ENCODE measurements around the gene MACF1. TPM values are rescaled to one million over a fixed set of nuclear protein-coding genes. Genes with fewer than 3 reads are reported as not detected.
A peak's percentile ranks its signal among the peaks of the same experiment; 100 is the strongest.

Gene MACF1
- total and polyA plus RNA-seq, 2 donors (not counting 1 experiment from before 2014, with no cell fraction given): 64.1 to 159 TPM

DNA sequence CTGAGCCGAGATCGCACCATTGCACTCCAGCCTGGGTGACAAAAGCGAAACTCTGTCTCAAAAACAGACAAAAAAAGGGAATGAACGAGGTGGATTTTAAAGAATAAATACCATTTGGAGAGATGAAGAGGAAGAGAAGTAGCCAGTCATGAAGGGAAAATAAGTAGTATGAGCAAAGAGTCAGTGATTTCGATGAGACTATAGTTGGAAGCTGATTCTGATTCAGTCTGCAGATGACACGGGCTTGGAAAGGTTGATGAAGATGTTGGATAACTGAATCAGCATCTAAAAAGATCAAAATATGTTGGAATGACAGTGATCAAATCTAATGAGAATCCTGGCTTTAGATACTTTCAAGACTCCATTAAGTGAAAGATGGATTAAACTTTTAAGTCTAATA lies 23.8 kb downstream of the MACF1 start:
- Histone ChIP-seq H3K4me1 (ENCODE audit: control insufficient read depth in 2 of 2, insufficient read depth in 2 of 2, low read length in 2 of 2) (peaks cover 21 to 22% of the 10 kb centered on the region in 2 donors), H3K4me2 (replicated peaks; ENCODE audit: low read depth, low read length, poor library complexity, severe bottlenecking) (no peak overlapping the region), H3K36me3 (replicated peaks in 1 of 2; ENCODE audit: control extremely low read depth in 1 of 2, control insufficient read depth in 1 of 2, extremely low read depth in 1 of 2, insufficient read depth in 2 of 2, low read length in 1 of 2) (peaks cover 0 to 29% of the 10 kb centered on the region in 2 experiments), H3K79me2 (ENCODE audit: control insufficient read depth, insufficient read depth, low read length) (peaks cover 88% of the 10 kb centered on the region), H3K9ac (ENCODE audit: low read length) (no peak overlapping the region), H3K4me3 (ENCODE audit: control extremely low read depth in 1 of 5, extremely low read depth in 1 of 5, insufficient read depth in 1 of 5, low read depth in 2 of 5, low read length in 4 of 5) (no peak overlapping the region), H3K27ac (ENCODE audit: low read length in 2 of 2) (peak overlapping the region in 1 of 2 donors; percentile 65), H2AFZ (ENCODE audit: insufficient read depth, low read depth, low read length, poor library complexity, severe bottlenecking) (no peak overlapping the region), H3K9me3 (ENCODE audit: control extremely low read depth in 1 of 3, control insufficient read depth in 2 of 3, insufficient read depth in 1 of 3, low read length in 2 of 3) (no peaks in the 10 kb centered on the region), H4K20me1 (ENCODE audit: control insufficient read depth, insufficient read depth, low read length, poor library complexity, severe bottlenecking) (peaks cover 8% of the 10 kb centered on the region), H3K27me3 (replicated peaks in 1 of 4; ENCODE audit: control extremely low read depth in 1 of 4, control insufficient read depth in 3 of 4, insufficient read depth in 4 of 4, low read length in 3 of 4) (no peaks in the 10 kb centered on the region)
- WGBS (ENCODE audit: insufficient coverage): 92% methylated on average over 5 of the region's 6 CpGs
- no peaks in the 10 kb centered on the region for H3K9me3 Mint-ChIP-seq (ENCODE audit: insufficient read depth)
- H3K27ac Mint-ChIP-seq: peak overlapping the region; percentile 57
- no peaks in the 10 kb centered on the region for H3K27me3 Mint-ChIP-seq
- DNase-seq (no peak), ATAC-seq (ENCODE audit: low read depth) (no peak)
- CTCF ChIA-PET: interaction anchor here (1.3 to 4.1 kb wide), 6 partner anchors 30 to 129 kb away, joined by 3 to 30 read pairs (median 7); no protein-coding TSS in a partner anchor
- no peak overlapping the region for H3K4me3 Mint-ChIP-seq
- H3K4me1 Mint-ChIP-seq: peaks cover 46% of the 10 kb centered on the region
- TF ChIP-seq, protein P1, sequence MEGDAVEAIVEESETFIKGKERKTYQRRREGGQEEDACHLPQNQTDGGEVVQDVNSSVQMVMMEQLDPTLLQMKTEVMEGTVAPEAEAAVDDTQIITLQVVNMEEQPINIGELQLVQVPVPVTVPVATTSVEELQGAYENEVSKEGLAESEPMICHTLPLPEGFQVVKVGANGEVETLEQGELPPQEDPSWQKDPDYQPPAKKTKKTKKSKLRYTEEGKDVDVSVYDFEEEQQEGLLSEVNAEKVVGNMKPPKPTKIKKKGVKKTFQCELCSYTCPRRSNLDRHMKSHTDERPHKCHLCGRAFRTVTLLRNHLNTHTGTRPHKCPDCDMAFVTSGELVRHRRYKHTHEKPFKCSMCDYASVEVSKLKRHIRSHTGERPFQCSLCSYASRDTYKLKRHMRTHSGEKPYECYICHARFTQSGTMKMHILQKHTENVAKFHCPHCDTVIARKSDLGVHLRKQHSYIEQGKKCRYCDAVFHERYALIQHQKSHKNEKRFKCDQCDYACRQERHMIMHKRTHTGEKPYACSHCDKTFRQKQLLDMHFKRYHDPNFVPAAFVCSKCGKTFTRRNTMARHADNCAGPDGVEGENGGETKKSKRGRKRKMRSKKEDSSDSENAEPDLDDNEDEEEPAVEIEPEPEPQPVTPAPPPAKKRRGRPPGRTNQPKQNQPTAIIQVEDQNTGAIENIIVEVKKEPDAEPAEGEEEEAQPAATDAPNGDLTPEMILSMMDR (IDR thresholded peaks at IDR 0.05): no peak
- no peak for TF ChIP-seq EZH2 (IDR thresholded peaks at IDR 0.05; ENCODE audit: borderline replicate concordance, insufficient read depth, low read depth, low read length, poor library complexity, severe bottlenecking)
- POLR2A ChIA-PET: no interaction called here
- intact Hi-C loops (cut with micrococcal nuclease): no loop called here

DNA sequence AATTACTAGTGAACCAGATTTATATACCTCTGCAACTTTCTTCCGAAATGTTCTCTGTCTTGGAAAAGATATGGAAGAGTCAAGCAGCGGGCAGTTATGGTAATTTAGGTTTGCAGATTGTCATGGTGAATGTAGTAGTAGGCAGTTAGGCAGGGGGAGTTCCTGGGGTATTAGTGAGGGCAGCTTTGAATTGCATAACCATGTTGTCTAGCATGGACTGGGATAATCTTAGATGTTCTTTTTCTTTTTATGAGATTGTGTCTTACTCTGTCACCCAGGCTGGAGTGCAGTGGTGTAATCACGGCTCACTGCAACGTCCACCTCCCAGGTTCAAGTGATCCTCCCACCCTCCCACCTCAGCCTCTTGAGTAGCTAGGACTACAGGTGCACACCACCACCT lies 25.0 kb downstream of the MACF1 start:
- intact Hi-C loops (cut with micrococcal nuclease): no loop called here
- no peak overlapping the region for H3K4me3 Mint-ChIP-seq
- DNase-seq (no peak), ATAC-seq (ENCODE audit: low read depth) (no peak)
- POLR2A ChIA-PET: interaction anchor here (0.5 kb wide), 1 partner anchor 90 kb away, joined by 5 read pairs; no protein-coding TSS in a partner anchor
- H3K79me2 ChIP-seq (ENCODE audit: control insufficient read depth, insufficient read depth, low read length): peaks cover 80% of the 10 kb centered on the region
- H2AFZ ChIP-seq (ENCODE audit: insufficient read depth, low read depth, low read length, poor library complexity, severe bottlenecking): no peak overlapping the region
- 100% methylated on average over 4 of the region's 4 CpGs for WGBS (ENCODE audit: insufficient coverage)
- peaks cover 21 to 22% of the 10 kb centered on the region in 2 donors for H3K4me1 ChIP-seq (ENCODE audit: control insufficient read depth in 2 of 2, insufficient read depth in 2 of 2, low read length in 2 of 2)
- peaks cover 37% of the 10 kb centered on the region for H3K4me1 Mint-ChIP-seq
- H3K27me3 ChIP-seq (replicated peaks in 1 of 4; ENCODE audit: control extremely low read depth in 1 of 4, control insufficient read depth in 3 of 4, insufficient read depth in 4 of 4, low read length in 3 of 4): no peaks in the 10 kb centered on the region
- no peaks in the 10 kb centered on the region for H3K9me3 Mint-ChIP-seq (ENCODE audit: insufficient read depth)
- peaks cover 2 to 25% of the 10 kb centered on the region in 2 experiments for H3K36me3 ChIP-seq (replicated peaks in 1 of 2; ENCODE audit: control extremely low read depth in 1 of 2, control insufficient read depth in 1 of 2, extremely low read depth in 1 of 2, insufficient read depth in 2 of 2, low read length in 1 of 2)
- TF ChIP-seq, protein P1 (IDR thresholded peaks at IDR 0.05): no peak
- TF ChIP-seq EZH2 (IDR thresholded peaks at IDR 0.05; ENCODE audit: borderline replicate concordance, insufficient read depth, low read depth, low read length, poor library complexity, severe bottlenecking): no peak
- peak overlapping the region; percentile 91 for H3K27ac Mint-ChIP-seq
- no peak overlapping the region for H3K9ac ChIP-seq (ENCODE audit: low read length)
- H3K27ac ChIP-seq (ENCODE audit: low read length in 2 of 2): peak overlapping the region in 1 of 2 donors; percentile 83
- peaks cover 4% of the 10 kb centered on the region for H4K20me1 ChIP-seq (ENCODE audit: control insufficient read depth, insufficient read depth, low read length, poor library complexity, severe bottlenecking)
- CTCF ChIA-PET: interaction anchor here (0.7 to 4.1 kb wide), 4 partner anchors 9 to 131 kb away, joined by 3 to 30 read pairs (median 4); no protein-coding TSS in a partner anchor
- no peaks in the 10 kb centered on the region for H3K9me3 ChIP-seq (ENCODE audit: control extremely low read depth in 1 of 3, control insufficient read depth in 2 of 3, insufficient read depth in 1 of 3, low read length in 2 of 3)
- H3K4me2 ChIP-seq (replicated peaks; ENCODE audit: low read depth, low read length, poor library complexity, severe bottlenecking): no peak overlapping the region
- H3K4me3 ChIP-seq (ENCODE audit: control extremely low read depth in 1 of 5, extremely low read depth in 1 of 5, insufficient read depth in 1 of 5, low read depth in 2 of 5, low read length in 4 of 5): no peak overlapping the region
- no peaks in the 10 kb centered on the region for H3K27me3 Mint-ChIP-seq
